SK-N-MC (cell line): ENCODE data around the gene ABR.
A peak's percentile ranks its signal among the peaks of the same experiment; 100 is the strongest.
"Not testable (repeated sequence)": the region's sequence is repeated elsewhere in the genome, so short reads cannot be mapped to it uniquely, and the experiment has no call there.

Experiments used
- DNase-seq: peaks from one replicate; pipeline ENCODE4 v3.0.0-alpha.2; 2011; ENCODE audit warnings: low read depth, low spot score
- H3K27ac ChIP-seq: fragments of 200-600 bp; sonication (generic); 2 replicates; pipeline ENCODE4 v1.5.1; 2016; ENCODE audit warnings: mixed run types
- H3K36me3 ChIP-seq: fragments of 200-600 bp; sonication (generic); 2 replicates; pipeline ENCODE4 v1.6.1; 2017; ENCODE audit warnings: antibody characterized with exemption, low read length, mixed read lengths; ENCODE audit not compliant: insufficient read depth
- H3K4me3 ChIP-seq: fragments of 200-600 bp; sonication (generic); 2 replicates; pipeline ENCODE4 v1.5.1; 2016
- H3K9ac ChIP-seq: fragments of 200-600 bp; sonication (generic); 2 replicates; pipeline ENCODE4 v1.8.0; 2017; ENCODE audit warnings: mixed run types, mixed read lengths; ENCODE audit not compliant: insufficient read length
- H3K9me3 ChIP-seq: fragments of 200-600 bp; sonication (generic); 2 replicates; pipeline ENCODE4 v1.6.1; 2017; ENCODE audit warnings: low read depth, mild to moderate bottlenecking, antibody characterized with exemption, low read length, moderate library complexity, mixed read lengths
- EZH2 ChIP-seq: fragments of 200-600 bp; sonication (generic); IDR thresholded peaks from one replicate; pipeline ENCODE4 v1.6.1; 2017; ENCODE audit warnings: antibody characterized with exemption
- FOXP2 ChIP-seq: optimal IDR thresholded peaks from 2 replicates; pipeline ENCODE3; 2011; ENCODE audit warnings: mild to moderate bottlenecking, moderate library complexity; ENCODE audit not compliant: insufficient read depth; ENCODE audit errors: extremely low read length, control extremely low read depth
- POLR2AphosphoS5 ChIP-seq: IDR thresholded peaks from 2 replicates; pipeline ENCODE4 v1.6.1; 2012; ENCODE audit warnings: mild to moderate bottlenecking, low read depth, low read length, borderline replicate concordance

ABR gene

DNA sequence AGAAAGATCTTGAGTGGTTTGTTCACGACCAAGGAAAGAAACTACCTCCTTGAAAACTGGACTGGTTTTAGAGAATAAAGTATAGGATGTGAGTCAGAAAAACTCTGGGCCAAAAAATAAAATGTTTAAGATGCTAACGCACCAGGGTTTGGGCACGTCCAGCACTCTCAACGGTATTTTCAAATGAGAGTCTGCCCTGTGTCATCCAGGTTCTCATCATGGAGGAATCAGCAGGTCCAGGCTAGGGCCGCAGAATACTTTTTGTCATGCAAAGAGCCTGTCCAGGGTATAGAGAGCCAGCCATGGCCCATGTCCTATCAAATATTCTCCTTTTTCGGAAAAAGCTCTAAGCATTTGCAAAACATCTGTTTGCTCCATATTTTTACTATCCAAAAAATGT, 202.6 kb downstream of the ABR start:
- DNase-seq: no peak
- H3K9ac ChIP-seq: peak overlapping the region; percentile 83
- TF ChIP-seq EZH2 (no peak), FOXP2 (no peak), POLR2AphosphoS5 (no peak)
- H3K36me3 ChIP-seq: no peaks in the 10 kb centered on the region
- H3K27ac ChIP-seq: peak overlapping the region; percentile 0; the same call in 1 of the 2 replicates
- H3K9me3 ChIP-seq: no peaks in the 10 kb centered on the region
- peak overlapping the region; percentile 94 for H3K4me3 ChIP-seq

- peak overlapping the region; percentile 49; the same call in 1 of the 2 replicates for H3K27ac ChIP-seq
- DNase-seq: no peak
- no peak overlapping the region for H3K9ac ChIP-seq
- H3K9me3 ChIP-seq: no peaks in the 10 kb centered on the region
- TF ChIP-seq FOXP2 (no peak), POLR2AphosphoS5 (no peak), EZH2 (no peak)
- no peaks in the 10 kb centered on the region for H3K36me3 ChIP-seq
- H3K4me3 ChIP-seq: peak overlapping the region; percentile 38
Observed at GRCh38 chr17:976312-976711, 203.5 kb downstream of the ABR start.

GRCh38 chr17:975371-975915, 204.3 kb downstream of the ABR start:
- Histone ChIP-seq H3K36me3 (no peaks in the 10 kb centered on the region), H3K9me3 (no peaks in the 10 kb centered on the region), H3K27ac (peak overlapping the region; percentile 49; the same call in 1 of the 2 replicates), H3K4me3 (peak overlapping the region; percentile 38; the same call in 1 of the 2 replicates), H3K9ac (no peak overlapping the region)
- DNase-seq: no peak
- TF ChIP-seq POLR2AphosphoS5: no peak
- TF ChIP-seq FOXP2: no peak
- TF ChIP-seq EZH2: no peak

DNA sequence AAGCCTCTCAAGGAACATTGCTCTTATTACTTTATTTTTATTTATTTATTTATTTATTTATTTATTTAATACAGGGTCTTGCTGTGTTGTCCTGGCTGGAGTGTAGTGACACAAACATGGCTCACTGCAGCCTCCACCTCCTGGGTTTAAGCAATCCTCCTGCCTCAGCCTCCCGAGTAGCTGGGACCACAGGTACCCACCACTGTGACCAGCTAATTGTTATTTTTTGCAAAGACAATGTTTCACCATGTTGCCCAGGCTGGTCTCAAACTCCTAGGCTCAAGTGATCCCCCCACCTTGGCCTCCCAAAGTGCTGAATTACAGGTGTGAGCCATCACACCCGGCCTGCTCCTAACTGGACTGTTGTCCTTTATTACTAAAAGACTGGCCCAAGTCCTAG, 205.0 kb downstream of the ABR start:
- not testable (repeated sequence) for H3K4me3 ChIP-seq, H3K9me3 ChIP-seq, DNase-seq, H3K36me3 ChIP-seq, H3K27ac ChIP-seq, H3K9ac ChIP-seq

DNA sequence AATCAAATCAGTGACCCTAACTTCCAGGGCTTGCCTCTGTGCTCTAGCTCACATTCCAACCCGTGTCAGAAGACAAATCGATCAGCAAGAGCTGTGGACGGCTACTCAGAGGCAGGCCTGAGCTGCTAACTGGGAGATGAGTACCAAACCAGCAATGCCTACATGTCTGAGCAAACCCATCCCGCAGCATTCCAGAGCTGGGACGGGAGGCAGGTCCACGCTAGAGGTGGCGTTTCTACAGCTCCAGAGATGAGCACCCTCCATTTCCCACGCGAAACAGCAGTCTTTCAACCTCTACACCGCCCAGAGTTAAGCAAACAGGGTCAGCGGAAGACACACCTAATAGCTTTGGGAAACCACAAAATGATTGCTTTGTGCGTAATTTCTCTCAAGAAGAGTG, 206.7 kb downstream of the ABR start:
- Histone ChIP-seq H3K9me3 (no peaks in the 10 kb centered on the region), H3K9ac (no peak overlapping the region), H3K4me3 (no peak overlapping the region), H3K36me3 (no peaks in the 10 kb centered on the region), H3K27ac (peak overlapping the region; percentile 19; the same call in 1 of the 2 replicates)
- TF ChIP-seq FOXP2 (no peak), POLR2AphosphoS5 (no peak), EZH2 (no peak)
- DNase-seq: no peak

- not testable (repeated sequence) for H3K9ac ChIP-seq, H3K4me3 ChIP-seq, H3K36me3 ChIP-seq, H3K27ac ChIP-seq, H3K9me3 ChIP-seq, DNase-seq
Observed at GRCh38 chr17:971861-972260, 207.9 kb downstream of the ABR start.

GRCh38 chr17:970364-970763, 209.4 kb downstream of the ABR start:
- TF ChIP-seq POLR2AphosphoS5 (no peak), EZH2 (no peak), FOXP2 (no peak)
- H3K27ac ChIP-seq: peak overlapping the region; percentile 60
- H3K4me3 ChIP-seq: no peak overlapping the region
- H3K9ac ChIP-seq: peak overlapping the region; percentile 11
- H3K9me3 ChIP-seq: no peaks in the 10 kb centered on the region
- no peaks in the 10 kb centered on the region for H3K36me3 ChIP-seq
- DNase-seq: no peak

DNA sequence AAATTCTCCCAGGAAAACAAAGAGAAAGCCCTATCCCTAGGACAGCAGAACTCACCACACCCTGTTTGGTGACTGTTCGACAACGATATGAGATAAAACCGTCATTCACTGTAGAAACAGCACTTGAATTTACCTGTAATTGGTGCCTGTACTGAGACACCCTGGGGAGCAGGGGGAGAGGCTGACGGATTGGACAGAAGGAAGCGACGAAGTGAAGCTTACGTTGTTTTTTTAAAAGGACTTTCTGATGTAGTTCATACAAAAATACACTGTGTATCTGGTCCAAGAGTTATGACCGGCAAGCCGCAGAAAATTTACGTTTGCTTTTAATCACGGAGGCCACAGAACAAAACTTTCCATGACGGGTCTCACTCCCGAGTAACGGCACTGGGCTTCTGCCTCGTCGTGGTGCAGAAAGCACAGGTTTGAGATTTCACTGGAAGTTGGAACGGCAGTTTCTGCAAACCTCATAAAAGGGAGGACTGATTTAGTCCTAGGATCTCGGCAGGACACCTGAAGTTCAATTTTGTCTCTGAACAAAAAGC, 209.9 kb downstream of the ABR start:
- TF ChIP-seq FOXP2: no peak
- Histone ChIP-seq H3K36me3 (no peaks in the 10 kb centered on the region), H3K4me3 (peak overlapping the region; percentile 9), H3K27ac (peak overlapping the region; percentile 60), H3K9me3 (no peaks in the 10 kb centered on the region), H3K9ac (peak overlapping the region; percentile 11)
- DNase-seq: no peak

GRCh38 chr17:968812-969730, 210.7 kb downstream of the ABR start:
- no peak for DNase-seq
- Histone ChIP-seq H3K9me3 (no peaks in the 10 kb centered on the region), H3K9ac (peak overlapping the region; percentile 11), H3K27ac (peak overlapping the region; percentile 60; the same call in 1 of the 2 replicates), H3K36me3 (no peaks in the 10 kb centered on the region), H3K4me3 (peak overlapping the region; percentile 9; the same call in 1 of the 2 replicates)
- no peak for TF ChIP-seq FOXP2
- no peak for TF ChIP-seq POLR2AphosphoS5
- TF ChIP-seq EZH2: no peak
